Body of pancreas (tissue), 4 donors: ENCODE measurements around the gene LRRC19.

Experiments
- POLR2A ChIP-seq, 3 donors: fragments of 450-650 bp; IDR thresholded peaks; one replicate each; pipeline ENCODE4 v1.6.1; 2016; ENCODE audit warnings: antibody characterized with exemption in 3 of 3, mild to moderate bottlenecking in 2 of 3
- TF ChIP-seq, protein P1 (sequence below), 7 experiments: fragments of 450-650 bp in 4 of 7; fragments of 200-600 bp in 3 of 7; sonication (generic) in 3 of 7; IDR thresholded peaks; one replicate each; pipeline ENCODE4 v1.5.1; 2016 to 2019; ENCODE audit warnings: antibody characterized with exemption in 7 of 7

DNA sequence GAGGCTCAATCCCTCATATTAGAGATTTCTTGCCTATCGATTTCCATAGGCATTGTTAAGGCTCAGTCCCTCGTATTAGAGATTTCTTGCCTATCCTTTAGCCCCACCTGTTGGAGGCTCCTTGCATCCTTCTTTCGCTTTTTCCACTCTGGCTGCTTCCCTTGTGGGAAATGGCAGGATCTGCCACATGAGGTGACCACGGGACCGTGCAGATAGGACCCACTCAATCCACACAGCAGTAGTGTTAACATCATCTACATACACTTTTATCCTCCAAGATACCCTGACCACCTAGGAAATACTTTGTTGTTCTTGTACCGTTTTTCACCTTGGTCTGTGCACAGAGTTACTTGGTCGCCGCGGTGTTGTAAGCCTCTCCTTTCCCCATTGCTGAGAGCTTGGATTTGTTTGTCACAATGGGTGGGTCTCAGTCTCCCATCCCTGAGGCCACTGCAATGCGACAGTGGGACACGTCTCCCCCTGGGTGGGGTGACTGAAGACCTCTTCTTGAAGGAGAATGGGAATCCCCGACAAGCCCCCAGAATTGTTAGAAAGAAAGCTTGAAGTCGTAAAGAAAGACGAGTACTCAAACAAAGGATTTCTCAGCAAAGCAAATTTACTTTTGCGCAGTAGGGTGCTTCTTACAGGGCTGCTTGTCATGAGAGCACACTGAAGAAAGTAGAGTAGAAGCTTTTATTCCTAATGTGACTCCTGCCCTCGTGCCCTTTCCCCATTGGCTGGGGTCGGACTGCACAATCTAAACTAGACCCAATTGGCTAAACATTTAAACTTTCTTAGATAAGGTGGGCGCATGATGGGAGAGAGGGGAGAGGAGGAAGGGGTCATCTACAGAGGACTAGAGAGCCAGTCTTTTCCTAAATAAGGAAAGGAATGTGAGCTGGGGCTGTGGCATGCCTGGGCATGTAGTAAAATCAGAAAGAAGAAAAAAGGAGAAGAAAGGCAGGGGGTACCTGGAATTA, 29.5 kb downstream of the LRRC19 start:
- no peak for TF ChIP-seq POLR2A (IDR thresholded peaks at IDR 0.05)
- TF ChIP-seq, protein P1, sequence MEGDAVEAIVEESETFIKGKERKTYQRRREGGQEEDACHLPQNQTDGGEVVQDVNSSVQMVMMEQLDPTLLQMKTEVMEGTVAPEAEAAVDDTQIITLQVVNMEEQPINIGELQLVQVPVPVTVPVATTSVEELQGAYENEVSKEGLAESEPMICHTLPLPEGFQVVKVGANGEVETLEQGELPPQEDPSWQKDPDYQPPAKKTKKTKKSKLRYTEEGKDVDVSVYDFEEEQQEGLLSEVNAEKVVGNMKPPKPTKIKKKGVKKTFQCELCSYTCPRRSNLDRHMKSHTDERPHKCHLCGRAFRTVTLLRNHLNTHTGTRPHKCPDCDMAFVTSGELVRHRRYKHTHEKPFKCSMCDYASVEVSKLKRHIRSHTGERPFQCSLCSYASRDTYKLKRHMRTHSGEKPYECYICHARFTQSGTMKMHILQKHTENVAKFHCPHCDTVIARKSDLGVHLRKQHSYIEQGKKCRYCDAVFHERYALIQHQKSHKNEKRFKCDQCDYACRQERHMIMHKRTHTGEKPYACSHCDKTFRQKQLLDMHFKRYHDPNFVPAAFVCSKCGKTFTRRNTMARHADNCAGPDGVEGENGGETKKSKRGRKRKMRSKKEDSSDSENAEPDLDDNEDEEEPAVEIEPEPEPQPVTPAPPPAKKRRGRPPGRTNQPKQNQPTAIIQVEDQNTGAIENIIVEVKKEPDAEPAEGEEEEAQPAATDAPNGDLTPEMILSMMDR (IDR thresholded peaks at IDR 0.05) = peak; percentile 34 to 77 (median 71)
